Measurements from ENCODE around the gene SCART1.
"Not testable (repeated sequence)": the region's sequence is repeated elsewhere in the genome, so short reads cannot be mapped to it uniquely, and the experiment has no call there.

- not testable (repeated sequence) for TF ChIP-seq CTCF (IDR thresholded peaks at IDR 0.05 in 2 of 3, conservative IDR thresholded peaks at IDR 0.05 in 1 of 3; ENCODE audit: borderline replicate concordance in 1 of 3, insufficient read depth in 1 of 3, low read depth in 2 of 3, low read length in 2 of 3); POLR2AphosphoS5 (IDR thresholded peaks at IDR 0.05; ENCODE audit: low read depth, low read length)
These were observed 21.7 kb upstream of the SCART1 start for GRCh38 chr10:133431888-133432613.

All from HCT116 (cell line).